BJ (cell line): ENCODE measurements around the gene FLT1. TPM values are rescaled to one million over a fixed set of nuclear protein-coding genes. Genes with fewer than 3 reads are reported as not detected.

Experiments
- CTCF ChIA-PET: fragments of 350-600 bp; formaldehyde crosslinking; extraction: SDS; loops from one replicate; lab custom pipeline; 2021; ENCODE audit warnings: antibody characterized with exemption, inconsistent platforms; lab: Yijun Ruan, JAX
- POLR2A ChIA-PET: fragments of 300-600 bp; sonication (Branson Sonifier 250); formaldehyde crosslinking; extraction: SDS; loops from one replicate; lab custom pipeline; 2021; ENCODE audit warnings: antibody characterized with exemption; lab: Charles Lee
- DNase-seq: peaks from one replicate; pipeline ENCODE4 v3.0.0-alpha.2; 2011; ENCODE audit warnings: low read depth
- H3K27me3 ChIP-seq: 2 replicates; pipeline ENCODE4 v1.6.0; 2011; ENCODE audit warnings: low read length; ENCODE audit not compliant: control insufficient read depth, insufficient read depth
- H3K36me3 ChIP-seq: 2 replicates; pipeline ENCODE4 v1.5.1; 2011; ENCODE audit warnings: low read length; ENCODE audit not compliant: control insufficient read depth, insufficient read depth
- H3K4me3 ChIP-seq: 2 replicates; pipeline ENCODE4 v1.5.1; 2011; ENCODE audit warnings: low read depth, mild to moderate bottlenecking, control low read depth, low read length
- polyA plus RNA-seq: library from polyadenylated mRNA; depleted of rRNA; stranded (reverse); fragments of >200 nt; gene quantifications from 2 replicates; pipeline ENCODE4 v1.2.3, GENCODE V29; 2011
- TF ChIP-seq, protein P1 (sequence below): IDR thresholded peaks from 2 replicates; pipeline ENCODE4 v1.5.1; 2011; ENCODE audit warnings: low read depth, mild to moderate bottlenecking, control low read depth, inconsistent platforms, low read length, moderate library complexity; ENCODE audit not compliant: insufficient read depth

FLT1 gene
- polyA plus RNA-seq, 1 experiment, result 37.8 TPM

GRCh38 chr13:28408235-28408848 lies 86.6 kb downstream of the FLT1 start:
- Histone ChIP-seq H3K36me3 (peaks cover 3% of the 10 kb centered on the region; the same call in 1 of the 2 replicates), H3K27me3 (no peaks in the 10 kb centered on the region), H3K4me3 (no peak overlapping the region)
- TF ChIP-seq, protein P1, sequence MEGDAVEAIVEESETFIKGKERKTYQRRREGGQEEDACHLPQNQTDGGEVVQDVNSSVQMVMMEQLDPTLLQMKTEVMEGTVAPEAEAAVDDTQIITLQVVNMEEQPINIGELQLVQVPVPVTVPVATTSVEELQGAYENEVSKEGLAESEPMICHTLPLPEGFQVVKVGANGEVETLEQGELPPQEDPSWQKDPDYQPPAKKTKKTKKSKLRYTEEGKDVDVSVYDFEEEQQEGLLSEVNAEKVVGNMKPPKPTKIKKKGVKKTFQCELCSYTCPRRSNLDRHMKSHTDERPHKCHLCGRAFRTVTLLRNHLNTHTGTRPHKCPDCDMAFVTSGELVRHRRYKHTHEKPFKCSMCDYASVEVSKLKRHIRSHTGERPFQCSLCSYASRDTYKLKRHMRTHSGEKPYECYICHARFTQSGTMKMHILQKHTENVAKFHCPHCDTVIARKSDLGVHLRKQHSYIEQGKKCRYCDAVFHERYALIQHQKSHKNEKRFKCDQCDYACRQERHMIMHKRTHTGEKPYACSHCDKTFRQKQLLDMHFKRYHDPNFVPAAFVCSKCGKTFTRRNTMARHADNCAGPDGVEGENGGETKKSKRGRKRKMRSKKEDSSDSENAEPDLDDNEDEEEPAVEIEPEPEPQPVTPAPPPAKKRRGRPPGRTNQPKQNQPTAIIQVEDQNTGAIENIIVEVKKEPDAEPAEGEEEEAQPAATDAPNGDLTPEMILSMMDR, result no peak
- ChIA-PET POLR2A (no interaction called here), CTCF (interaction anchor here (1.5 kb wide), 1 partner anchor 85 kb away, joined by 3 read pairs; no protein-coding TSS in a partner anchor)
- DNase-seq, result no peak

- H3K4me3 ChIP-seq, result no peak overlapping the region
- H3K36me3 ChIP-seq, result peaks cover 2% of the 10 kb centered on the region
- no peak for DNase-seq
- TF ChIP-seq, protein P1, result no peak
- no peaks in the 10 kb centered on the region for H3K27me3 ChIP-seq
- POLR2A ChIA-PET, result no interaction called here
- CTCF ChIA-PET, result no interaction called here
Measured at GRCh38 chr13:28406733-28407266, 88.1 kb downstream of the FLT1 start.

DNA sequence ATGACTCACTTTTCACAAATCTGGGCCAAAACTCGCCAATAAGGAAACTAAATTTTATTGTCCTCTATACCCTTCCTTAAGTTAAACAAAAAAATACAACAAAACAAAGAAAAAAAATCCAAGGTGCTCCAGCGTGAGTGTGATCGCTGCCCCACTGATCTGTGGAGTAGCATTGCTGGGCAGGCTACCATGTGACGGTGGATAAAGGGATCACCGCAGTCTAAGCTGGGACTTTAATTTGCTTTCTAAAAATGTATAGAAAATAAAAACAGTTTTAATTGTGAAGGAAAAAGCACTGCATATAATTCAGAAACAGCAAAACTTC lies 92.9 kb downstream of the FLT1 start:
- no peaks in the 10 kb centered on the region for H3K27me3 ChIP-seq
- no peak for DNase-seq
- H3K4me3 ChIP-seq, result no peak overlapping the region
- peaks cover 5% of the 10 kb centered on the region for H3K36me3 ChIP-seq
- POLR2A ChIA-PET, result no interaction called here
- CTCF ChIA-PET, result no interaction called here
- TF ChIP-seq, protein P1, result no peak

- peaks cover 4% of the 10 kb centered on the region for H3K36me3 ChIP-seq
- DNase-seq, result peak; percentile 80
- TF ChIP-seq, protein P1, result 0 out of 2 replicates have a peak, but pooled peaks have one; percentile 6
- CTCF ChIA-PET, result no interaction called here
- no peaks in the 10 kb centered on the region for H3K27me3 ChIP-seq
- no peak overlapping the region for H3K4me3 ChIP-seq
- POLR2A ChIA-PET, result no interaction called here
Measured at GRCh38 chr13:28401303-28402056, 93.4 kb downstream of the FLT1 start.

GRCh38 chr13:28396053-28396452 lies 98.9 kb downstream of the FLT1 start:
- H3K4me3 ChIP-seq, result no peak overlapping the region
- TF ChIP-seq, protein P1, result no peak
- ChIA-PET POLR2A (no interaction called here), CTCF (interaction anchor here (0.5 kb wide), 1 partner anchor 216 kb away, joined by 4 read pairs; no protein-coding TSS in a partner anchor)
- H3K27me3 ChIP-seq, result no peaks in the 10 kb centered on the region
- no peak for DNase-seq
- peaks cover 10% of the 10 kb centered on the region for H3K36me3 ChIP-seq
